ENCODE measurements around the gene ZNF282. TPM values are rescaled to one million over a fixed set of nuclear protein-coding genes. Genes with fewer than 3 reads are reported as not detected.

ZNF282 gene
- total RNA-seq (2014; rRNA removed; shearing (Covaris generic)) = 13.4 and 22.6 TPM in 2 replicates

DNA sequence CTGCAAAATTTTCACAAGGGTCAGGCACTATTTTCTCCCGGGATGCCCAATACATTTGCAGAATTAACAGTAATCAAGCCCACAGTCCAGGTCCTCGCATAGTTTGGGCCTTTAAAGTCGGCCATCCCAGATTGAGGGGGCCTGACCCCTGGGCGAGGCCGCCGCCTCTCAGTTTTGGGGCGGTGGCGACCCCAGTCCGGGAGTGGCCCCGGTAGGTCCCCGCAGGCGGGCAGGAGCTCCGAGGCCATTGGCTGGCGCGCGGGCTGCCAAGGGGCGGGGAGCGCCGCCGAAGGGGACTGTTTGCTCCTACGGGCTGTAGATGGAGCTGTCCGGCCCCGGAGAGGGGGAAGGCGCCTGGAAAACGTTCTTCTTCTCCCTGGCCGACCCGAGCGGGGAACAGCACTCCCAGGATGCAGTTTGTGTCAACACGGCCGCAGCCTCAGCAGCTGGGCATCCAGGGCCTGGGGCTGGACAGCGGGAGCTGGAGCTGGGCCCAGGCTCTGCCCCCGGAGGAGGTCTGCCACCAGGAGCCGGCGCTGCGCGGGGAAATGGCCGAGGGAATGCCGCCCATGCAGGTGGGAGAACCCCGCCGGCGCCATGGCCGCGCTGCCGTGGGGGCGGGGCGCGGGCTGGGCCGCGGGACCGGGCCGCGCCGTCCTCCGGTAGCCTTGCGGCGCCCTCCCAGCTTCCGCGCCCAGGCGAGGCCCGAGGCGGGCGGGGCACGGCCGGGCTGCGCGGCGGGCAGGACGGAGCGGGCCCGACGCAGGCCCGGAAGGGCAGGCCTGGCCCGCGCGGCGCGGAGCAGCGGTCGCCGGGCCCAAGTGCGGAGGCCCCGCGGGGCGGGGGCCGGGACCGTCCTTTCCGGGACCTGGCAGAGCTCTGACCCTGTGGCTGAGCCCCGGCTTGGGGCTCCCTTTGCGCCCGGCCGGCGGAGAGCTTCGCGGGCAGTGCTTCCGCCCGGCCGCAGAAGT is at the start of gene ZNF282:
Gene ZNF282, plus strand, starts transcription at position 367 of the 971 bp plus-strand sequence. Its CDS starts 44 bp downstream, at position 411.
- in situ Hi-C loops (cut with HindIII; ENCODE audit: low sequenced_read_pairs) = no loop called here
- peak; percentile 91 for DNase-seq (ENCODE audit: low spot score)

DNA sequence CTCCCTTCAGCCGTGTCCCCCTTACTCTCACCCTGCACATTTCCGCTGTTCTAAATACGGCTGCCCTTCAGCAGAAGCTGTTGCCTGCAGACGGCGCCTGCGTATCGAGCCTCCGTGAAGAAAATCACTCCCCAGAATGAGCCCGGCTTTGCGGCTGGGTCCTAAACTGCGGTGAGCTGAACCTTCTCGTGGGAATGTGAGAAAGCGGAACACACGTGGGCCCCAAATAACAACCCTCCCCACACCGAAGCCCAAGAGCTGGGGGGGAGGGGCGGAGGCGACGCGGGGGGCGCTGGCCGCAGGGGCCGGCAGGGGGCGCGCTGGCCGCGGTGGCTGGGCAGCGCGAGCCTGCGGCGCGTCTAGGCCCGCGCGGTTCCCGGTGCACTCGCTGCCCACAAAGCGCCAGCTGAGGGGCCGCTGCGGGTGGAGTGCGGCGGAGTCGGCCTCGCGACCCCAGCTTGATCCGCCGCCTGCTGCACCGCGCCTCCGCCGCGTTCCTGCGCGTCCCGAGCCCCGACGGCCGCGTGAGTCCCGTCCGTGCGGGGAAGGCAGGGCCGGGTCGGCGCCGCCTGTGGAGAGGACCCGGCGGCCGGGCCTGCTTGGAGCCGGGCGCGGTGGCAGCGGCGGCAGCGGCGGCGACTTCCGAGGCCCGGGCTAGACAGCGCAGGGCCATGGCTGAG is 48.1 kb upstream of the ZNF282 start, which contains the start of gene ZNF398:
Gene ZNF398, plus strand, starts transcription at position 382 of the 680 bp plus-strand sequence. Its CDS starts 290 bp downstream, at position 672.
- DNase-seq (ENCODE audit: low spot score) = peak; percentile 73
- in situ Hi-C loops (cut with HindIII; ENCODE audit: low sequenced_read_pairs) = no loop called here

DNA sequence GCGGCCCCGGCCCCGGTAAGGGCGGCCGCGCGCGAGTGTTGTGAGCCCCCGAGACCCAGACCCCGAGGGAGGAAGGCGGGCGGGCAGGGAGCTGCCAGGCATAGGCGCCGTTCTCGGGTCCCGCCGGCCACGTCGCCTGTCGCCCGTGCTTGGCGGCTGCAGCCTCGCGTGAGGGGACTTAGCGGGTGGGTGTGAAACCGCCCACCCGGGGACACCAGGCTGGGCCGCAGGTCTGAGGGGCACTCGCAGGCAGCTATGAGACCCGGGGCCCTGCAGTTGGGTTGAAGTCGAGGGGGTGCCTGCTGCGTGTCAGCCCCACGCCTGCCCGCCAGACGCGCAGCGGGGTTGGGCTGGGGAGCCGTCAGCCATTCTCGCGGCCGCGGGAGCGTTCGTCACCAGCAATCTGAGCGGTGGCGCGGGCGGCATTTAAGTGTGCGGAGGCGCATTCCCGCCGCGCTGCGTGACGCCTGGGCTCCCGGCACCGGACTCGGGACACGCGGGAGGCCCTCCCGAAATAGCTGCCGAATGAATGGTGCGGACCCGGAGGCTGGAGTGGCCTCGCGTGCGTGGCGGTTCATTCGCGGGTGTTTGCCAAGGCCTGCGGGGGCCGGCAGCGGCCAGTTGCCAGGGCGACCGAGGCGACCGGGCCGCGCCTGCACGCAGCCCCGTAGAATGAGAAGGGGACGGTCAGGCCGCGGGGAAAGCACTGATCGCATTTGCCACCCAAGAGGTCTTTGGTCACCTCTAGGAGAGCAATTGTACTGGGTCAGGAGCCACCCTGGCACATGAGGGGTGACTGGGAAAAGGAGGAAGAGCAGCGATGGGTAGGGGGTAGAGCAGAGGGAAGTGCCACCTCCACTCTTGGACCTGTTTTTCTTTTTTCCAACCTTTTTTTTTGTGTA is 47.3 kb upstream of the ZNF282 start:
- in situ Hi-C loops (cut with HindIII; ENCODE audit: low sequenced_read_pairs) = no loop called here
- peak; percentile 49 for DNase-seq (ENCODE audit: low spot score)

DNA sequence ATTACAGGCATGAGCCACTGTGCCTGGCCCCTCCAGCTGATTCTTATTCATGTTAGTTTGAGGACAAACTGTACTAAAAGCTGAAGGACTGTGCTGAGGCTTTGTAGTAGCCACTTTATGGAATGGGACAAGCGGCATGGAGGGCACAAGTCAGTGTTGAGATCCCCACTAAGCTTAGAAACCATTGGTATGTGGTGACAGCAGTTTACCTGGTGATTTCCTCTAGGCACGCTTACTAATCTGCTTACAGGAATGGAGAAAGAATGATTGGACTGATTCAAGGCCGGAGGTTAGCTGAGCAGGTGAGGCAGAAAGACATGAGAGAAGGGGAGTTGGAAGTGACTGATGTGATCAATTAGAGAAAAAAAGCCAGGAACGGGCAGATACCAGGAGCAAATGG is 44.4 kb upstream of the ZNF282 start:
- DNase-seq (ENCODE audit: low spot score) = no peak
- in situ Hi-C loops (cut with HindIII; ENCODE audit: low sequenced_read_pairs) = no loop called here

DNA sequence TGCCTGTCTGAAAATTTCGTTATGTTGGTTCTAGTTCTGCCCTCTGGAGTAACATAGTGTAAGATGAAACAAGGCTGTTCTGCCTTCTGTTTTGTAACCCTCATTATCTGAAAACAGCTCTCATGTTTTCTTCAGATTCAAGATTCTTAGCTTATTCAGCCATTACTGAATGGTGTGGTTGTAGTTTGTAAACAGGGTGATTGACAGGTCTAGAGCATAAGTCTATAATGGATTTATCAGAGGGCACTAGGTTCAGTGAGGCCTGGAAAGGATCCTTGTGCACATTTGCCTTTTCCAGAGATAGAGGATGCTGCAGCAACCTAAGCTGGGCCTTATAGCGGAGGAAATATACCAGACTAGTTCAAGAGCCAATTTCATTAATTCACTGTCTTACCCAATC is 42.0 kb upstream of the ZNF282 start:
- in situ Hi-C loops (cut with HindIII; ENCODE audit: low sequenced_read_pairs) = no loop called here
- no peak for DNase-seq (ENCODE audit: low spot score)

DNA sequence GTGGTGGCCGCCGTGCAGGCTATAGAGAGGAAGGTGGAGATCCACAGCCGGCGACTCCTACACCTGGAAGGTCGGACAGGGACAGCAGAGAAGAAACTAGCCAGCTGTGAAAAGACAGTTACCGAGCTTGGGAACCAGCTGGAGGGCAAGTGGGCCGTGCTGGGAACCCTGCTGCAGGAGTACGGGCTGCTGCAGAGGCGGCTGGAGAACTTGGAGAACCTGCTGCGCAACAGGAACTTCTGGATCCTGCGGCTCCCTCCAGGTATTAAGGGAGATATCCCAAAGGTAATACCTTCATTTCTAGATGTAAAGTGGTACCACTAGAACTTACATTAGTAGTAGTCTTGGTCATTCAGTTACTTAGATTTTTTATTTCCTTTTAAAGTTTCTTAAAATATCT is 41.3 kb upstream of the ZNF282 start:
- no peak for DNase-seq (ENCODE audit: low spot score)
- in situ Hi-C loops (cut with HindIII; ENCODE audit: low sequenced_read_pairs) = no loop called here

DNA sequence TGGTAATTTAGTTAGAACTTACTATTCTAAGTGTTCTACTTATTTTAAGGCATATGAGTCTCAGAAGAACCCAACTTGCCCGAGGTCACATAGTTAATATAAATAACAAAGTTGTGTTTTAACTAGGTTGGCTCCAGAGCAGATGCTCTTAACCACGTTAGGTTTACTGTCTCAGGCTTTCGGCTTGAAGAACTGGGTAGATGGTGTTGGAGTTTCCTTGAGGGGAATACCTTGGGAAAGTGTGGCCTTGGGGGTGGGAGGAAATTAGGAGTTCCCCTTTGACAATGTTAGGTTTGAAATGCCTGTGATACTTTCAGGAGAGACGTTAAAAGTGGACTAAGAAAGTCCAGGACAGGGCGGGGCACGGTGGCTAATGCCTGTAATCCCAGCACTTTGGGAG is 38.4 kb upstream of the ZNF282 start:
- in situ Hi-C loops (cut with HindIII; ENCODE audit: low sequenced_read_pairs) = no loop called here
- no peak for DNase-seq (ENCODE audit: low spot score)

DNA sequence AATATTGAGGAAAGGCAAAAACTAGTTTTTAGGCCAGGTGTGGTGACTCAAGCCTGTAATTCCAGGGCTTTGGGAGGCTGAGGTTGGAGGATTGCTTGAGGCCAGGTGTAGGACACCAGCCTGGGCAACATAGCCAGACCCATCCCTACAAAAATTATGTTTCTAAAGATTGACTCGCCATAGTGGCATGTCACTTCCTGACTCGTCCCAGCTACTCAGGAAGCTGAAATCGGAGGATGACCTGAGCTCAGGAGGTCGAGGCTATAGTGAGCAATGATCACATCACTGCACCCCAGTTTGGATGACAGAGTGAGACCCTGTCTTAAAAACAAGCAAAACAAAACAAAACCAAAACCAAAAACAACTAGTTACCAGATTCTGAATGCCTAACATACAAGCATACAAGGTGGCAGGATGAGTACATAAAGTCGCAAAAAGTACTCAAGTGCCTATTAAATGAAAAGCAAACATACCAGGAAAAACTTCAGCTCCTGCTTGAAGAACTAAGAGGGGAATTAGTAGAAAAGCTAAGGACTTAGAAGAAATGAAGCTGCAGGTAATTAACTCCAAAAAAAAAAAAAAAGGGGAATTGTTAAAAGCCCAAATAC is 34.0 kb upstream of the ZNF282 start:
- in situ Hi-C loops (cut with HindIII; ENCODE audit: low sequenced_read_pairs) = no loop called here
- DNase-seq (ENCODE audit: low spot score) = no peak

DNA sequence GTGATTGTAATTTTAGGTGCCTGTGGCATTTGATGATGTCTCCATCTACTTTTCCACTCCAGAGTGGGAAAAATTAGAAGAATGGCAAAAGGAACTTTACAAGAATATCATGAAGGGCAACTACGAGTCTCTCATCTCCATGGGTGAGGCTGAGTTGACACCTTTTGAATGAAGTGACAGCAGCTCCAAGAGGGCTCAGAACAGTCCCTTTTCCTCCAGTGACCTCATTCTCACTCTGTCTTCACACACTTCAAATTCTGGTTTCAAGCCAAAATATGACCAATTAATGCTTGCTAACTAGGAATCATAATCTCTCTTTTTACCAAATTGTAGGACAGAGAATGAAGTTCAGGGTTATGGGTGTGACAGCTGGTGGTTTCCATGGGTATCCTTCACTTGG is 29.2 kb upstream of the ZNF282 start:
- no peak for DNase-seq (ENCODE audit: low spot score)
- in situ Hi-C loops (cut with HindIII; ENCODE audit: low sequenced_read_pairs) = no loop called here

DNA sequence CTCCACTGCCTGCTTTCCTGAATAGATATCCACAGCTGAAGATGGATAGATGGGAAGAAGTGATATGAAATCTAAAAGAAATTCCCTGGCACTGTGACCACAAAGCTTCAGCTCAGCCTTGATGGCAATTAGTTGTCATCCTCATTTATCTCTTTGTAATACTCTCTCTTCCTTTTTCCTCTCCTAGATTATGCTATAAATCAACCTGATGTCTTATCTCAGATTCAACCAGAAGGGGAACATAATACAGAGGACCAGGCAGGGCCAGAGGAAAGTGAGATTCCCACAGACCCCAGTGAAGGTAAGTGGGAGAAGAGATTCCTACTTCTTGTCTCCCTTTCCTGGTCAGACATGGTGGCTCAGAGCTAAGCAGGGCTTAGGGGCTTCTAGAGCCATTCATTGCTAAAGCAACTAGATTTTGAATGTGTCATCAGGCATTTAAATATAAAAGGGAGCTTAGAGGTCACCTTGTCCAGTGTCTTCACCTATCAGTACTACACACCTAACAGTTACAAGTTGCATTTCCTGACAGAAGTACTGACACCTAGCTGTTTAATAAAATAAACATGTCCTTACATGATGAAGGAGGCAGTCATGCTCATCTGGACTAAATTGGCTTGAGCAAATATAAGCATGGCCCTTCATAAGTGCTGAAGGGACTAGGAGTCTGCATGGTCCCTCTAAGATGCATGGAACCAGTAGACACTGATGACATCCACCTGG is 28.6 kb upstream of the ZNF282 start:
- no peak for DNase-seq (ENCODE audit: low spot score)
- in situ Hi-C loops (cut with HindIII; ENCODE audit: low sequenced_read_pairs) = no loop called here

DNA sequence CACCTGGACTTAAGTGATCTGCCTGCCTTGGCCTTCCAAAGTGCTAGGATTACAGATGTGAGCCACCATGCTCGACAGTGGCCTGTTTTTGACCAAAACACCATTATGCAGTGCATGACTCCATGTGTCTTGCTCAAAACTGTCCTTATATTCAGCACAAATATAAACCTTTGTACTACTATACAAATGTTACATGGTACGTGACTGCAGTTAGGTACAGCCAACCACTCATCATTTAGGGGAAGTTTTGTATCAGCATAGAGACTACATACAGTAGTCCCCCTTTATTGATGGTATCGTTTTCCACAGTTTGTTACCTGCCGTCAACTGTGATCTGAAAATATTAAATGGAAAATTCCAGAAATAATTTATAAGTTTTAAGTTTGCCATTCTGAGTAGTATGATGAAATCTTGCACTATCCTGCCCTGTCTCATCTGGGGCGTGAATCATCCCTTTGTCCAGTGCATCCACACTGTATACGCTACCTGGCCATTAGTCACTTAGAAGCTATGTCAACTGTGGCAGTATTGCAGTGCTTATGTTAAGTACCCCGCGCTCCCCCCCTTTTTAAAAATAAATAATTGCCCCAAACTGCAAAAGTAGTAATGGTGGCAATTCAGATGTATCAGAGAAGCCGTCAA is 23.3 kb upstream of the ZNF282 start:
- in situ Hi-C loops (cut with HindIII; ENCODE audit: low sequenced_read_pairs) = no loop called here
- DNase-seq (ENCODE audit: low spot score) = no peak

DNA sequence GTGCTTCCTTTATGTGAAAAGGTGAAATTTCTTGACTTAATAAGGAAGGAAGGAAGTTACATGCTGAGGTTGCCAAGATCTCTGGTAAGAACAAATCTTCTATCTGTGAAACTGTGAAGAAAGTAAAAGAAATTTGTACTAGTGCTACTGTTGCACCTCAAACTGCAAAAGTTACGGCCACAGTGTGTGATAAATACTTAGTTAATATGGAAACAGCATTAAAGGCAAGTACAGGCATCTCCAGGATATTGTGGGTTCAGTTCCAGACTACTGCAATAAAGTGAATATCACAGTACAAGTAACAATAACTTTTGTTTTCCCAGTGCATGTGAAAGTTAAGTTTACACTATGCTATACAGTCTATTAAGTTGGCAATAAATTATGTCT is 22.8 kb upstream of the ZNF282 start:
- in situ Hi-C loops (cut with HindIII; ENCODE audit: low sequenced_read_pairs) = no loop called here
- no peak for DNase-seq (ENCODE audit: low spot score)

DNA sequence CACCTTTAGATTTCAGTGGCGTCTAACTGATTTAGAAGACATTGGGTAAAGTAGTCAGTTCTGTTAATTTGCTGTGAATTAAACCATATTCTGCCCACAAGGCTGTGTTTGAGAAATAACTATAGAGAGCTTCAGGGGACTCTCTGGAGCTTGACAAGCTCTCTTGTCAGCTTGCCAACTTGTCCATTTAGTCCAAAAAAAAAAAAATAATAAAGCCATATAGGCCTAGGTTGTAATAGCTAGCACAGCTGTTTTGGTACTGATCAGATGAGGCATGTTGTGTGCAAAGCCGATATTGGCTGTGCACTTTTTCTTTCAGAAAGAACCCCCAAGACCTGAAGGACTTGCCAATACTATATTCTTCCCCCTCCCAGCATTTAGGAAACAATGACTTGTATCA is 20.2 kb upstream of the ZNF282 start:
- in situ Hi-C loops (cut with HindIII; ENCODE audit: low sequenced_read_pairs) = no loop called here
- no peak for DNase-seq (ENCODE audit: low spot score)

DNA sequence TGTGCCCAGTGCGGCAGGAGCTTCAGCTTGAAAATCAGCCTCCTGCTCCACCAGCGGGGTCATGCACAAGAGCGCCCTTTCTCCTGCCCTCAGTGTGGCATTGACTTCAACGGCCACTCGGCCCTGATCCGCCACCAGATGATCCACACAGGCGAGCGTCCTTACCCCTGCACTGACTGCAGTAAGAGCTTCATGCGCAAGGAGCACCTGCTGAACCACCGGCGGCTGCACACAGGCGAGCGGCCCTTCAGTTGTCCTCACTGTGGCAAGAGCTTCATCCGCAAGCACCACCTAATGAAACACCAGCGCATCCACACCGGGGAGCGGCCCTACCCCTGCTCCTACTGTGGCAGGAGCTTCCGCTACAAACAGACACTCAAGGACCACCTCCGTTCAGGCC is 16.1 kb upstream of the ZNF282 start:
- in situ Hi-C loops (cut with HindIII; ENCODE audit: low sequenced_read_pairs) = no loop called here
- DNase-seq (ENCODE audit: low spot score) = no peak

DNA sequence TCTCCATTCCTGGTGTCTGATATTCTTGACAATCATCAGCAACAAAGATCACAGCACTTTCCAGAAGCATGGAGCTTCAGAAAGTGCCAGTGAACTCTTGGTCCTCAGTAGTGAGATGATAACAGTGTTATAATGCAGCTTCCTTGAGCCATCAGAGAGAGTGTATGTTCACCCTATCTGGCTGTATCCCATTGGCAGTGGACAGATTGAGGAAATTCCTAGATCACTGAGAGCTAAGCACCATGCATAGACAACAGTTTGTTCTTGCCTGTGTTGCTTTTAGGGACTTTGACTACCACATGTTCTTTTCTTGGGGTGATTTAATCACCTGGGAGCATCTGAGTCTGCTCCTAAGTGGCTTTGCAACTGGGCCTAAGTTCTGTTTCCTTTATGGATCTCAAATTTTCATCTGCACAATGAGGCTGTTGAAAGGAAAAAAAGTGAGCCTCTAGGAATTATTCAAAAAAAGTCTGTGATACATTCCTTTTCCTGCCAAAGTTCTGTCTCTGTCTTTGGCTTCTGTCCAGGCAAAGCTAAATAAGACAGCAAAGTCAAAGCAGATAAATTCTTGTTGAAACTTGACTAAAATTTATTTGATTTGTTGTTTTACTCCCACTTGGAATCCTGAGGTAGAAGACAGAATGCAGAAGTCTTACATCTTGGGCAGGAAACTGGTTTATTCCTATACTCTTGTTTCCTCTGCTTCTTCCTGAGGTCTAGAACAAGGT is 14.5 kb upstream of the ZNF282 start:
- DNase-seq (ENCODE audit: low spot score) = no peak
- in situ Hi-C loops (cut with HindIII; ENCODE audit: low sequenced_read_pairs) = no loop called here

DNA sequence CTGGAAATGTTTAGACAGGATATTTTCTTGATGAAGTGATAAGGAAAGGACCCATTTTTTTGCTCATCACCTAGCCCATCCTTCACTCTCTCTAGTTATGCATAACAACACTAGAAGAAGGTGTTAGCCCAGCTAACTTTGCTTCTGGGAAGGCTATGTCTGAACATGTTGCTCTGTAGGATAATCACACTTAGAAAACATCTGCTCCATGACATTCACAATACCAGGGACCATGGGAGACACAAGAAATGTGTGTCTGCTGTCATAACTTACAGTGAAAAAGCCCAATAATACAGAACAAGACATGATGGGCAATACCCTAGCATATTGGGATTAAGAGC is 13.9 kb upstream of the ZNF282 start:
- no peak for DNase-seq (ENCODE audit: low spot score)
- in situ Hi-C loops (cut with HindIII; ENCODE audit: low sequenced_read_pairs) = no loop called here

DNA sequence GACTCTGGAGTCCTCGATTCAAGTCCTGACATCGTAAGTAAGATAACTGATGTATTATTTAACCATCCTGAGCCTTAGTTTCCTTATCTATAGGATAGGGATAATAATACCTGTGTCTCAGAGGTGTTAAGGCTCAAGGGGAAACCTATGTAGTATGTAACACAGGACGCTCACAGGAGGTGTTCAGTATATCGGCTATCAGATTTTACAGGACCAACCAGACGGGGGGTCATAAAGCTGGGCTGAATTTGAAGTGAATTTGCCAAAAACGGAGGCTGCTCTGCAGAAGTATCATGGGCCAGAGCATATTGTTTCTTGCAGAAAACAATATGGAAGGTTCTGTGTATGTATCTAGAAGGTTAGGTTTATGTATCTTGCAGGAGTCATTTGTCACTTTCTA is 11.1 kb upstream of the ZNF282 start:
- in situ Hi-C loops (cut with HindIII; ENCODE audit: low sequenced_read_pairs) = no loop called here
- DNase-seq (ENCODE audit: low spot score) = no peak

Data from G401 (cell line).